ENCODE measurements around the gene TCAF2. TPM values are rescaled to one million over a fixed set of nuclear protein-coding genes. Genes with fewer than 3 reads are reported as not detected.

The TCAF2 gene
- total RNA-seq, 1 experiment from 2014 or later: 1.9 TPM

Other genes with a start within 250 kb of the TCAF2 start
- 31.2 and 43.3 TPM in 2 replicates for gene ZYX, start 239.6 kb upstream of the TCAF2 start, total RNA-seq (2014; rRNA removed; shearing (Covaris generic))
- gene EPHA1, start 212.1 kb upstream of the TCAF2 start, total RNA-seq (2014; rRNA removed; shearing (Covaris generic)): not detected in 2 replicates
- gene TAS2R60, start 177.5 kb upstream of the TCAF2 start, total RNA-seq (2014; rRNA removed; shearing (Covaris generic)): not detected in 2 replicates
- gene TAS2R41, start 143.1 kb upstream of the TCAF2 start, total RNA-seq (2014; rRNA removed; shearing (Covaris generic)): not detected in 2 replicates
- gene CTAGE15, start 49.2 kb upstream of the TCAF2 start, total RNA-seq (2014; rRNA removed; shearing (Covaris generic)): not detected in 2 replicates
- not detected in 2 replicates for gene CTAGE6, start 136.7 kb downstream of the TCAF2 start, total RNA-seq (2014; rRNA removed; shearing (Covaris generic))

Data from H4 (cell line).